Left ventricle myocardium inferior (tissue), 1 donor: ENCODE results near the gene RIN3. TPM values are rescaled to one million over a fixed set of nuclear protein-coding genes. Genes with fewer than 3 reads are reported as not detected.

Experiments used
- DNase-seq: peaks from one replicate; pipeline ENCODE4 v3.0.0-alpha.2; 2020
- H3K27ac ChIP-seq: fragments of 200-600 bp; replicated peaks from 2 replicates; pipeline ENCODE4 v1.8.0; 2021
- H3K27me3 ChIP-seq: fragments of 200-600 bp; 2 replicates; pipeline ENCODE4 v1.8.0; 2021; ENCODE audit warnings: low read depth
- H3K36me3 ChIP-seq: fragments of 200-600 bp; 2 replicates; pipeline ENCODE4 v1.8.0; 2021
- H3K4me1 ChIP-seq: fragments of 200-600 bp; 2 replicates; pipeline ENCODE4 v1.8.0; 2021
- H3K4me3 ChIP-seq: fragments of 200-600 bp; 2 replicates; pipeline ENCODE4 v1.8.0; 2021; ENCODE audit warnings: mild to moderate bottlenecking, moderate library complexity
- H3K9me3 ChIP-seq: fragments of 200-600 bp; replicated peaks from 2 replicates; pipeline ENCODE4 v1.8.0; 2021
- intact Hi-C: fragments of 100-400 bp; cut with micrococcal nuclease; formaldehyde crosslinking; loops from one replicate; pipeline ENCODE4 v1.11.0; 2022
- total RNA-seq: library from RNA; stranded (reverse); fragmentation: NEBNext Ultra II Directional; extraction: Animal tissue kit (Norgen Biotek cat#: 25700); gene quantifications from one replicate; pipeline ENCODE4 v1.2.1, GENCODE V29; 2021
- TF ChIP-seq, protein P1 (sequence below): fragments of 200-600 bp; IDR thresholded peaks from 2 replicates; pipeline ENCODE4 v1.8.0; 2021; ENCODE audit warnings: antibody characterized with exemption, mild to moderate bottlenecking, borderline replicate concordance
- donor health status: DM: no; HTN: yes; CAD: no; lungs with severe emphysema.

RIN3 gene
- total RNA-seq, 1 donor from 2014 or later: 13.8 TPM

DNA sequence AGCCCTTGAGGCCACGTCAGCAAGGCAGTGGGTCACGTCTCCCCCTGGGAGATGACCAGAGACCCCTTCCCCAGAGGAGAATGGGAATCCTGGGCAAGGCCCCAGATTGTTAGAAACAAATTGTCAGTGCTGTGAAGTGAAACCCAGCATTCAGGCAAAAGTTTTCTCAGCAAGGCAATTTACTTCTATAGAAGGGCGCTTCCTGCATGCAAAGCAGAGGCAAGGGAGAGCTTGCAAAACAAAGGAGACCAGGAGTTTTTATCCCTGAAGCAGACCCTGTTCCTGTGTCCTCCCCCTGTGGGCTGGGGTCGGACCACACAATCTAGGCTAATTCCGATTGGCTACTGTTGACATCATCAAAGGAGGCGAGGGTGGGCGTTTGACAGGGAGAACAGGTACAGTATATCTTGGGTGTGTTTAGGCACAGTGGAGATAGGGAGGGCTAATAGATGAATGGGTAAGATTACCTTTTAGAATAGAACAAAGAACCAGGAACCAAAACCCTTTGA lies 114.2 kb downstream of the RIN3 start:
- intact Hi-C loops: no loop called here
- no peak overlapping the region for H3K4me3 ChIP-seq
- H3K4me1 ChIP-seq: peaks cover under 1% of the 10 kb centered on the region
- peaks cover 32% of the 10 kb centered on the region for H3K9me3 ChIP-seq
- DNase-seq: no peak
- TF ChIP-seq, protein P1, sequence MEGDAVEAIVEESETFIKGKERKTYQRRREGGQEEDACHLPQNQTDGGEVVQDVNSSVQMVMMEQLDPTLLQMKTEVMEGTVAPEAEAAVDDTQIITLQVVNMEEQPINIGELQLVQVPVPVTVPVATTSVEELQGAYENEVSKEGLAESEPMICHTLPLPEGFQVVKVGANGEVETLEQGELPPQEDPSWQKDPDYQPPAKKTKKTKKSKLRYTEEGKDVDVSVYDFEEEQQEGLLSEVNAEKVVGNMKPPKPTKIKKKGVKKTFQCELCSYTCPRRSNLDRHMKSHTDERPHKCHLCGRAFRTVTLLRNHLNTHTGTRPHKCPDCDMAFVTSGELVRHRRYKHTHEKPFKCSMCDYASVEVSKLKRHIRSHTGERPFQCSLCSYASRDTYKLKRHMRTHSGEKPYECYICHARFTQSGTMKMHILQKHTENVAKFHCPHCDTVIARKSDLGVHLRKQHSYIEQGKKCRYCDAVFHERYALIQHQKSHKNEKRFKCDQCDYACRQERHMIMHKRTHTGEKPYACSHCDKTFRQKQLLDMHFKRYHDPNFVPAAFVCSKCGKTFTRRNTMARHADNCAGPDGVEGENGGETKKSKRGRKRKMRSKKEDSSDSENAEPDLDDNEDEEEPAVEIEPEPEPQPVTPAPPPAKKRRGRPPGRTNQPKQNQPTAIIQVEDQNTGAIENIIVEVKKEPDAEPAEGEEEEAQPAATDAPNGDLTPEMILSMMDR: no peak
- no peaks in the 10 kb centered on the region for H3K27me3 ChIP-seq
- H3K36me3 ChIP-seq: peaks cover 22% of the 10 kb centered on the region
- H3K27ac ChIP-seq: no peak overlapping the region

DNA sequence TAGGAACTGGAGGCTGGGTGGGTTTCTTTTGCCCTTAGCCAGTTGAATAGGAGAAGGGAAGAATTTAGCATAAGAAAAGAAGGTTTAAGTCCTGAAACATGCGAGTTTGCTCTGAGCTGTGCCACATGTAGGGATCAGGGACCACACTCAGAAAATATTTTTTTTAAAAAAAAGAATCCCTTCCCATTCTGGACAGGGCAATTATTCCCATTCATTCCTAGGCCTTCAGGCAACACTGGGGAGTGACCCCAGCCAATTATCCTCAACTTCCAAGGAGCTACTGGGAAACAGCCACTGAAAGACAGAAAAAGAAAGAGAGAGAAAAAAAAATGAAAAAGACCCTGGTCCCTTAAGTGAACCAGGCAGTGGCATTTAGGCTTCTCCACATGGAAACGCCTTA lies 115.1 kb downstream of the RIN3 start:
- DNase-seq: no peak
- H3K4me1 ChIP-seq: peaks cover 4% of the 10 kb centered on the region
- H3K27me3 ChIP-seq: no peaks in the 10 kb centered on the region
- peaks cover 20% of the 10 kb centered on the region for H3K36me3 ChIP-seq
- H3K27ac ChIP-seq: no peak overlapping the region
- TF ChIP-seq, protein P1: no peak
- H3K4me3 ChIP-seq: no peak overlapping the region
- H3K9me3 ChIP-seq: peaks cover 30% of the 10 kb centered on the region
- intact Hi-C loops: no loop called here

GRCh38 chr14:92630367-92630766 lies 116.8 kb downstream of the RIN3 start:
- no peak overlapping the region for H3K27ac ChIP-seq
- intact Hi-C loops: no loop called here
- DNase-seq: no peak
- H3K4me1 ChIP-seq: peaks cover 4% of the 10 kb centered on the region
- peaks cover 30% of the 10 kb centered on the region for H3K9me3 ChIP-seq
- no peaks in the 10 kb centered on the region for H3K27me3 ChIP-seq
- peaks cover 20% of the 10 kb centered on the region for H3K36me3 ChIP-seq
- no peak overlapping the region for H3K4me3 ChIP-seq
- TF ChIP-seq, protein P1: no peak

GRCh38 chr14:92631098-92631497 lies 117.5 kb downstream of the RIN3 start:
- H3K9me3 ChIP-seq: peaks cover 27% of the 10 kb centered on the region
- H3K36me3 ChIP-seq: peaks cover 20% of the 10 kb centered on the region
- no peak overlapping the region for H3K27ac ChIP-seq
- no peak overlapping the region for H3K4me3 ChIP-seq
- peaks cover 4% of the 10 kb centered on the region for H3K4me1 ChIP-seq
- DNase-seq: no peak
- intact Hi-C loops: no loop called here
- H3K27me3 ChIP-seq: no peaks in the 10 kb centered on the region
- TF ChIP-seq, protein P1: no peak

GRCh38 chr14:92632546-92633273 lies 119.1 kb downstream of the RIN3 start:
- Histone ChIP-seq H3K36me3 (peaks cover 4% of the 10 kb centered on the region), H3K9me3 (peaks cover 11% of the 10 kb centered on the region), H3K4me3 (no peak overlapping the region), H3K27ac (no peak overlapping the region), H3K4me1 (peaks cover 4% of the 10 kb centered on the region), H3K27me3 (no peaks in the 10 kb centered on the region)
- DNase-seq: no peak
- TF ChIP-seq, protein P1: no peak
- intact Hi-C loops: no loop called here
